H1 (cell line): ENCODE data around the gene PBXIP1. TPM values are rescaled to one million over a fixed set of nuclear protein-coding genes. Genes with fewer than 3 reads are reported as not detected.

Source experiments
- CTCF ChIA-PET: fragments of 300-600 bp; sonication (Branson Sonifier 250); formaldehyde crosslinking; loops from one replicate; lab custom pipeline; 2021; ENCODE audit not compliant: partially characterized antibody; lab: Charles Lee
- POLR2A ChIA-PET: fragments of 300-600 bp; sonication (Branson Sonifier 250); formaldehyde crosslinking; loops from one replicate; lab custom pipeline; 2021; ENCODE audit warnings: inconsistent platforms; ENCODE audit not compliant: partially characterized antibody; lab: Charles Lee
- DNase-seq, 2 experiments: peaks; one replicate each; pipeline versions ENCODE4 v3.0.0 to v3.0.0-alpha.2; 2010 to 2022; ENCODE audit warnings: low spot score in 2 of 2, low read depth in 1 of 2, mixed read lengths in 1 of 2
- FAIRE-seq: peaks from 2 replicates; lab custom pipeline; 2011; peaks lifted over from hg19 to GRCh38; lab: Jason Lieb, UNC
- H2AFZ ChIP-seq: 2 replicates; pipeline ENCODE4 v1.8.1; 2012; ENCODE audit warnings: low read length, inconsistent platforms
- H2AK5ac ChIP-seq: 2 replicates; pipeline ENCODE4 v1.6.1; 2013; ENCODE audit warnings: low read depth, low read length
- H2BK120ac ChIP-seq: replicated peaks from 2 replicates; pipeline ENCODE3; 2013; ENCODE audit warnings: low read depth, low read length, inconsistent platforms
- H2BK12ac ChIP-seq: 2 replicates; pipeline ENCODE4 v1.6.1; 2013; ENCODE audit warnings: low read depth, low read length
- H2BK15ac ChIP-seq: 2 replicates; pipeline ENCODE4 v1.6.1; 2013; ENCODE audit warnings: low read length
- H2BK20ac ChIP-seq: 2 replicates; pipeline ENCODE4 v1.6.1; 2013; ENCODE audit warnings: low read length
- H2BK5ac ChIP-seq: 2 replicates; pipeline ENCODE4 v1.6.1; 2013; ENCODE audit warnings: low read depth, low read length
- H3K14ac ChIP-seq: 2 replicates; pipeline ENCODE4 v1.6.1; 2013; ENCODE audit warnings: inconsistent platforms; ENCODE audit not compliant: insufficient read length
- H3K18ac ChIP-seq: 2 replicates; pipeline ENCODE4 v1.6.1; 2013; ENCODE audit warnings: low read length; ENCODE audit errors: extremely low read depth
- H3K23ac ChIP-seq: 2 replicates; pipeline ENCODE4 v1.6.1; 2013; ENCODE audit warnings: inconsistent platforms; ENCODE audit not compliant: insufficient read length
- H3K23me2 ChIP-seq: 2 replicates; pipeline ENCODE4 v1.6.1; 2013; ENCODE audit warnings: low read depth, low read length
- H3K27ac ChIP-seq: 2 replicates; pipeline ENCODE4 v1.6.1; 2011; ENCODE audit warnings: low read depth, low read length, inconsistent platforms
- H3K27me3 ChIP-seq, 4 experiments: replicated peaks in 1 of 4; 1 replicate in 1 of 4; 2 replicates in 3 of 4; pipeline versions ENCODE4 v1.6.1 to v1.8.1; 2011 to 2013; ENCODE audit warnings: low read length in 3 of 4, mild to moderate bottlenecking in 3 of 4, inconsistent platforms in 2 of 4, mixed read lengths in 2 of 4, moderate library complexity in 1 of 4; ENCODE audit not compliant: control insufficient read depth in 3 of 4, insufficient read depth in 3 of 4; ENCODE audit errors: extremely low read depth in 1 of 4
- H3K36me3 ChIP-seq, 4 experiments: 2 replicates each; pipeline versions ENCODE4 v1.6.1 to v1.8.1; 2011 to 2013; ENCODE audit warnings: mild to moderate bottlenecking in 4 of 4, low read length in 3 of 4, moderate library complexity in 2 of 4, control low read depth in 1 of 4, inconsistent platforms in 1 of 4; ENCODE audit not compliant: insufficient read depth in 4 of 4, control insufficient read depth in 2 of 4
- H3K4ac ChIP-seq: replicated peaks from 2 replicates; pipeline ENCODE3; 2013; ENCODE audit warnings: low read length, low read depth, mixed read lengths, inconsistent platforms; ENCODE audit not compliant: insufficient read length
- H3K4me1 ChIP-seq, 4 experiments: replicated peaks in 1 of 4; 1 replicate in 1 of 4; 2 replicates in 3 of 4; pipeline versions ENCODE4 v1.6.1 to v1.8.1; 2011 to 2013; ENCODE audit warnings: low read length in 3 of 4, inconsistent platforms in 2 of 4, mixed read lengths in 1 of 4; ENCODE audit not compliant: insufficient read depth in 4 of 4, control insufficient read depth in 3 of 4
- H3K4me2 ChIP-seq, 2 experiments: 2 replicates each; pipeline versions ENCODE4 v1.6.1 to v1.8.1; 2011 to 2013; ENCODE audit warnings: low read depth in 2 of 2, low read length in 2 of 2, control low read depth in 1 of 2, inconsistent platforms in 1 of 2, mild to moderate bottlenecking in 1 of 2; ENCODE audit not compliant: insufficient read depth in 1 of 2
- H3K4me3 ChIP-seq, 4 experiments: fragments of 200-600, 300-600 bp in 1 of 4; sonication (generic), shearing (Covaris generic), sonication (Bioruptor Twin) in 1 of 4; 2 replicates each; pipeline versions ENCODE4 v1.5.1 to v1.8.1; 2011 to 2016; ENCODE audit warnings: low read length in 4 of 4, low read depth in 3 of 4, control low read depth in 2 of 4, inconsistent platforms in 2 of 4, mild to moderate bottlenecking in 2 of 4, mixed read lengths in 1 of 4, moderate library complexity in 1 of 4; ENCODE audit not compliant: insufficient read depth in 2 of 4; ENCODE audit errors: extremely low read depth in 1 of 4
- H3K56ac ChIP-seq: replicated peaks from 2 replicates; pipeline ENCODE3; 2013; ENCODE audit warnings: low read depth, mild to moderate bottlenecking, mixed read lengths, low read length, inconsistent platforms; ENCODE audit not compliant: insufficient read length
- H3K79me1 ChIP-seq: 2 replicates; pipeline ENCODE4 v1.6.1; 2013; ENCODE audit warnings: low read depth, low read length, control low read depth
- H3K79me2 ChIP-seq, 2 experiments: 2 replicates each; pipeline versions ENCODE4 v1.6.1 to v1.8.1; 2012 to 2013; ENCODE audit warnings: low read length in 2 of 2, mild to moderate bottlenecking in 2 of 2, inconsistent platforms in 1 of 2; ENCODE audit not compliant: insufficient read depth in 2 of 2, control insufficient read depth in 1 of 2
- H3K9ac ChIP-seq, 4 experiments: replicated peaks in 1 of 4; 1 replicate in 1 of 4; 2 replicates in 3 of 4; pipeline versions ENCODE4 v1.6.1 to v1.8.1; 2011 to 2013; ENCODE audit warnings: low read depth in 3 of 4, low read length in 3 of 4, control low read depth in 2 of 4, mild to moderate bottlenecking in 2 of 4, moderate library complexity in 2 of 4, inconsistent platforms in 1 of 4; ENCODE audit errors: extremely low read depth in 1 of 4
- H3K9me3 ChIP-seq, 2 experiments: 2 replicates each; pipeline versions ENCODE4 v1.6.1 to v1.8.1; 2012 to 2013; ENCODE audit warnings: mild to moderate bottlenecking in 2 of 2, moderate library complexity in 2 of 2, control low read depth in 1 of 2, inconsistent platforms in 1 of 2, low read depth in 1 of 2, low read length in 1 of 2, mixed read lengths in 1 of 2; ENCODE audit not compliant: insufficient read depth in 2 of 2
- H4K20me1 ChIP-seq, 2 experiments: replicated peaks in 1 of 2; 2 replicates each; pipeline versions ENCODE3 to v1.8.1; 2011 to 2013; ENCODE audit warnings: inconsistent platforms in 2 of 2, low read length in 2 of 2, mild to moderate bottlenecking in 1 of 2; ENCODE audit not compliant: insufficient read depth in 2 of 2, control insufficient read depth in 1 of 2
- H4K5ac ChIP-seq: 2 replicates; pipeline ENCODE4 v1.6.1; 2013; ENCODE audit warnings: low read length, low read depth, mixed read lengths, inconsistent platforms; ENCODE audit not compliant: insufficient read length
- H4K8ac ChIP-seq: 2 replicates; pipeline ENCODE4 v1.8.0; 2013; ENCODE audit warnings: mild to moderate bottlenecking, moderate library complexity, low read length, inconsistent platforms; ENCODE audit not compliant: insufficient read depth; ENCODE audit errors: extremely low read depth
- H4K91ac ChIP-seq: replicated peaks from 2 replicates; pipeline ENCODE3; 2013; ENCODE audit warnings: low read length, mixed read lengths, inconsistent platforms; ENCODE audit not compliant: insufficient read length
- ASH2L ChIP-seq: fragments of 200-600, 300-600 bp; sonication (generic); IDR thresholded peaks from one replicate; pipeline ENCODE4 v1.7.1; 2017; ENCODE audit warnings: low read length
- KDM4A ChIP-seq: IDR thresholded peaks from one replicate; pipeline ENCODE4 v1.7.1; 2012; ENCODE audit warnings: low read depth, mild to moderate bottlenecking, moderate library complexity, low read length, inconsistent platforms; ENCODE audit not compliant: severe bottlenecking
- PHF8 ChIP-seq: fragments of 200-600 bp; sonication (generic); conservative IDR thresholded peaks from 2 replicates; pipeline ENCODE4 v1.7.1; 2012; ENCODE audit warnings: low read depth, mild to moderate bottlenecking, inconsistent platforms, low read length, moderate library complexity
- RAD21 ChIP-seq, 2 experiments: IDR thresholded peaks in 1 of 2; conservative IDR thresholded peaks in 1 of 2; 2 replicates each; pipeline ENCODE4 v1.6.1; 2011; ENCODE audit warnings: low read depth in 2 of 2, low read length in 2 of 2, improper control_type of control experiment in 1 of 2, inconsistent platforms in 1 of 2, mild to moderate bottlenecking in 1 of 2, moderate library complexity in 1 of 2
- SP1 ChIP-seq: IDR thresholded peaks from 2 replicates; pipeline ENCODE4 v1.6.1; 2011; ENCODE audit warnings: low read depth, low read length
- SP2 ChIP-seq: IDR thresholded peaks from 2 replicates; pipeline ENCODE4 v1.6.1; 2012; ENCODE audit warnings: mild to moderate bottlenecking, low read length, inconsistent platforms
- TAF1 ChIP-seq: IDR thresholded peaks from 2 replicates; pipeline ENCODE4 v1.6.1; 2011; ENCODE audit warnings: mild to moderate bottlenecking, low read depth, low read length
- TBP ChIP-seq: IDR thresholded peaks from 2 replicates; pipeline ENCODE4 v1.6.1; 2011; ENCODE audit warnings: low read depth, low read length, improper control_type of control experiment
- WGBS, 2 experiments: shearing (Covaris generic) in 1 of 2; methylation state at CpG; one replicate each; pipeline versions ENCODE4 v1.1.6 to v1.1.7; 2013 to 2015; ENCODE audit warnings: low lambda C conversion rate in 2 of 2, mixed read lengths in 2 of 2, inconsistent platforms in 1 of 2, low coverage in 1 of 2, missing lambda C conversion rate in 1 of 2; ENCODE audit not compliant: insufficient replicate concordance in 2 of 2, insufficient coverage in 1 of 2, insufficient read length in 1 of 2; ENCODE audit errors: extremely low coverage in 1 of 2, missing lambda C conversion rate in 1 of 2; 5-methylcytosine and 5-hydroxymethylcytosine counted together
- long read RNA-seq, 2 experiments: library from RNA in 1 of 2; library from capped mRNA in 1 of 2; stranded (forward); transcript quantifications; one replicate each; pipeline ENCODE4 v2.0.0, GENCODE V29; 2021; ENCODE audit warnings: inconsistent platforms in 1 of 2
- polyA minus RNA-seq, 3 experiments: library from RNA; depleted of rRNA, polyadenylated mRNA; stranded (reverse); fragments of >200 nt; gene quantifications; 1 replicate in 2 of 3; 2 replicates in 1 of 3; pipeline ENCODE4 v1.2.3, GENCODE V29; 2011
- polyA plus RNA-seq, 7 experiments: library from polyadenylated mRNA; depleted of rRNA in 3 of 7; stranded (reverse) in 5 of 7; unstranded in 2 of 7; fragments of >200 nt in 5 of 7; fragments of 200-250 nt in 2 of 7; gene quantifications; 1 replicate in 5 of 7; 2 replicates in 1 of 7; 4 replicates in 1 of 7; pipeline versions ENCODE4 v1.2.1 to v1.2.3, GENCODE V29; 2011 to 2013; ENCODE audit warnings: missing spikeins in 2 of 7, mixed read lengths in 2 of 7
- total RNA-seq: library from RNA; stranded (reverse); fragmentation: NEBNext Ultra II Directional; extraction: Animal tissue kit (Norgen Biotek cat#: 25700); gene quantifications from 2 replicates; pipeline ENCODE4 v1.2.1, GENCODE V29; 2021

Gene PBXIP1
- 17.9 and 19.8 TPM in 2 replicates for total RNA-seq
- 12.0 and 14.3 TPM in 2 replicates for polyA plus RNA-seq (2011; rRNA removed)
- 22.3 TPM for polyA plus RNA-seq (2011; cell fraction: cytosol; rRNA removed)
- polyA plus RNA-seq (2011; cell fraction: nucleus; rRNA removed): 31.4 TPM
- polyA plus RNA-seq (2012, experiment 1 of 2): 23.2 to 27.8 TPM (median 26.0 TPM) in 4 replicates
- 15.7 TPM for polyA plus RNA-seq (2012, experiment 2 of 2)
- 23.5 TPM for polyA plus RNA-seq (2013, experiment 1 of 2)
- 23.6 TPM for polyA plus RNA-seq (2013, experiment 2 of 2)
- 13.3 and 14.2 TPM in 2 replicates for polyA minus RNA-seq (2011; rRNA and poly(A)+ RNA removed)
- 12.4 TPM for polyA minus RNA-seq (2011; cell fraction: cytosol; rRNA and poly(A)+ RNA removed)
- polyA minus RNA-seq (2011; cell fraction: nucleus; rRNA and poly(A)+ RNA removed): 13.7 TPM
- long read RNA-seq, experiment 1, partial matches to known transcripts: 15 of 15 reads
- long read RNA-seq, experiment 1, other reads (novel, unspliced or antisense): 0 of 15 reads
- long read RNA-seq, experiment 2, partial matches to known transcripts: 3 of 3 reads
- long read RNA-seq, experiment 2, other reads (novel, unspliced or antisense): 0 of 3 reads

GRCh38 chr1:154955718-154956543 is at the start of gene PBXIP1:
Gene PBXIP1 (minus strand): TSS chr1:154956099. CDS start chr1:154953721, 2,378 bp downstream.
- H3K14ac ChIP-seq: no peak within 1 kb of the TSS
- CTCF ChIA-PET: interaction anchor here (0.5 to 9.8 kb wide), 21 partner anchors 8 to 439 kb away, joined by 3 to 132 read pairs (median 5); partner anchors contain the start of genes FLAD1, LENEP, PMVK and SHC1
- H3K79me1 ChIP-seq: peaks cover 10% of the 10 kb centered on the region
- FAIRE-seq (peak; percentile 96), DNase-seq (peak in 1 of 2 experiments; percentile 90)
- peaks cover 0 to 15% of the 10 kb centered on the region in 2 experiments for H3K79me2 ChIP-seq
- no peak within 1 kb of the TSS; the same call in 1 of the 2 replicates for H2AK5ac ChIP-seq
- peak within 1 kb of the TSS; percentile 58 to 87 (median 82) for H3K9ac ChIP-seq
- peak within 1 kb of the TSS; percentile 62; the same call in 1 of the 2 replicates for H3K18ac ChIP-seq
- peaks cover 3 to 6% (median 5%) of the 10 kb centered on the region in 4 experiments; a peak in 5 of 8 replicates for H3K36me3 ChIP-seq
- H2BK5ac ChIP-seq: peak within 1 kb of the TSS; percentile 48; the same call in 1 of the 2 replicates
- peak within 1 kb of the TSS; percentile 60 to 77 (median 66); a peak in 7 of 8 replicates for H3K4me3 ChIP-seq
- no peak within 1 kb of the TSS for H2BK20ac ChIP-seq
- H3K56ac ChIP-seq: peak within 1 kb of the TSS; percentile 14
- POLR2A ChIA-PET: interaction anchor here (0.7 to 18.6 kb wide), 15 partner anchors 8 to 240 kb away, joined by 3 to 662 read pairs (median 4); partner anchors contain the start of genes ADAM15, CKS1B, EFNA4 and FLAD1
- H4K91ac ChIP-seq: no peak within 1 kb of the TSS
- H2BK15ac ChIP-seq: no peak within 1 kb of the TSS
- H3K23ac ChIP-seq: no peak within 1 kb of the TSS
- no peaks in the 10 kb centered on the region; a peak in 2 of 7 replicates for H3K27me3 ChIP-seq
- H2AFZ ChIP-seq: peak within 1 kb of the TSS; percentile 92
- H2BK12ac ChIP-seq: peak within 1 kb of the TSS; percentile 69; the same call in 1 of the 2 replicates
- H2BK120ac ChIP-seq: no peak within 1 kb of the TSS
- H4K8ac ChIP-seq: peak within 1 kb of the TSS; percentile 90; the same call in 1 of the 2 replicates
- no peak within 1 kb of the TSS for H4K5ac ChIP-seq
- no peaks in the 10 kb centered on the region for H3K9me3 ChIP-seq
- 1% methylated on average over 16 of the region's 18 CpGs; no CpG with 5 or more reads in 1 of the 2 experiments for WGBS, 2 experiments
- peaks cover 5% of the 10 kb centered on the region for H3K23me2 ChIP-seq
- H3K4me1 ChIP-seq: peaks cover 4 to 28% (median 9%) of the 10 kb centered on the region in 4 experiments
- no peak within 1 kb of the TSS for H3K4ac ChIP-seq
- H3K27ac ChIP-seq: peak within 1 kb of the TSS; percentile 95
- H3K4me2 ChIP-seq: peak within 1 kb of the TSS; percentile 92 to 93
- H4K20me1 ChIP-seq: peaks cover 1 to 10% of the 10 kb centered on the region in 2 experiments
- TF ChIP-seq SP1 (peak; percentile 87), ASH2L (no peak), TBP (peak; percentile 65; the same call in 1 of the 2 replicates), PHF8 (peak; percentile 33; the same call in 1 of the 2 replicates), KDM4A (peak; percentile 52), SP2 (peak; percentile 28; the same call in 1 of the 2 replicates), TAF1 (peak; percentile 65), RAD21 (IDR thresholded peaks at IDR 0.05 in 1 of 2, conservative IDR thresholded peaks at IDR 0.05 in 1 of 2; ENCODE audit: low read depth in 2 of 2, low read length in 2 of 2) (no peak; a peak in 1 of 4 replicates)
